K562 (cell line): ENCODE data around the gene HRG. TPM values are rescaled to one million over a fixed set of nuclear protein-coding genes. Genes with fewer than 3 reads are reported as not detected.

ENCODE experiments used
- ATAC-seq: fragments of 200-7000 bp; cut with Tn5 transposase; 3 replicates; pipeline ENCODE4 v1.9.1; 2020; ENCODE audit warnings: moderate library complexity
- BruUV-seq: library from RNA; stranded (reverse); fragments of 400-500 nt; replicated peaks from 2 replicates; lab custom pipeline; 2021; lab: Mats Ljungman, UMichigan
- CTCF ChIA-PET: fragments of 300-600 bp; formaldehyde crosslinking; extraction: SDS; loops from one replicate; lab custom pipeline; 2021; ENCODE audit warnings: low intra/inter-chr PET ratio; lab: Yijun Ruan, JAX
- POLR2A ChIA-PET: fragments of 300-600, 350-650 bp; sonication (Branson Sonifier 250); formaldehyde crosslinking; extraction: SDS; loops from one replicate; lab custom pipeline; 2021; ENCODE audit warnings: antibody characterized with exemption, inconsistent platforms; lab: Yijun Ruan, JAX
- DNase-seq, 4 experiments: peaks; one replicate each; pipeline versions ENCODE4 v3.0.0 to v3.0.0-alpha.2; 2011 to 2018; ENCODE audit warnings: low spot score in 3 of 4, mixed read lengths in 3 of 4; ENCODE audit errors: extremely low read depth in 1 of 4
- FAIRE-seq: peaks from 2 replicates; lab custom pipeline; 2011; peaks lifted over from hg19 to GRCh38; lab: Jason Lieb, UNC
- H2AFZ ChIP-seq: 2 replicates; pipeline ENCODE4 v1.6.0; 2011; ENCODE audit warnings: low read depth, low read length, control low read depth, inconsistent platforms
- H3K27ac ChIP-seq: fragments of 200-600 bp; 3 replicates; pipeline ENCODE4 v1.8.0; 2011; ENCODE audit warnings: low read depth, mild to moderate bottlenecking, control low read depth, inconsistent platforms, low read length, moderate library complexity, mixed read lengths; ENCODE audit errors: extremely low read depth
- H3K27me3 ChIP-seq, 2 experiments: fragments of 300-600 bp in 1 of 2; 2 replicates in 1 of 2; 3 replicates in 1 of 2; pipeline versions ENCODE4 v1.6.0 to v1.8.0; 2011; ENCODE audit warnings: inconsistent platforms in 2 of 2, low read length in 2 of 2, mild to moderate bottlenecking in 1 of 2, mixed read lengths in 1 of 2, moderate library complexity in 1 of 2; ENCODE audit not compliant: control insufficient read depth in 2 of 2, insufficient read depth in 2 of 2
- H3K36me3 ChIP-seq: fragments of 300-600 bp; 3 replicates; pipeline ENCODE4 v1.8.0; 2011; ENCODE audit warnings: mild to moderate bottlenecking, low read length, inconsistent platforms; ENCODE audit not compliant: control insufficient read depth, insufficient read depth
- H3K4me1 ChIP-seq, 2 experiments: fragments of 200-600 bp in 1 of 2; replicated peaks in 1 of 2; 2 replicates in 1 of 2; 3 replicates in 1 of 2; pipeline versions ENCODE4 v1.5.1 to v1.8.0; 2011; ENCODE audit warnings: inconsistent platforms in 2 of 2, low read length in 2 of 2, mild to moderate bottlenecking in 1 of 2, mixed read lengths in 1 of 2, moderate library complexity in 1 of 2; ENCODE audit not compliant: control insufficient read depth in 2 of 2, insufficient read depth in 2 of 2
- H3K4me2 ChIP-seq: 2 replicates; pipeline ENCODE4 v1.6.1; 2011; ENCODE audit warnings: low read length, control low read depth, inconsistent platforms, mixed read lengths; ENCODE audit not compliant: insufficient read depth
- H3K4me3 ChIP-seq: fragments of 200-600 bp; sonication (generic), shearing (Covaris generic); 2 replicates; pipeline ENCODE4 v1.5.1; 2016; ENCODE audit warnings: control low read depth, inconsistent platforms
- H3K79me2 ChIP-seq: fragments of 200-600 bp; 3 replicates; pipeline ENCODE4 v1.8.0; 2011; ENCODE audit warnings: low read length, inconsistent platforms; ENCODE audit not compliant: control insufficient read depth, insufficient read depth
- H3K9ac ChIP-seq, 2 experiments: 2 replicates each; pipeline versions ENCODE4 v1.6.0 to v1.6.1; 2011; ENCODE audit warnings: low read depth in 2 of 2, low read length in 2 of 2, control low read depth in 1 of 2, inconsistent platforms in 1 of 2, mild to moderate bottlenecking in 1 of 2, mixed read lengths in 1 of 2; ENCODE audit not compliant: insufficient read depth in 1 of 2
- H3K9me1 ChIP-seq: one replicate; pipeline ENCODE4 v1.6.0; 2011; ENCODE audit warnings: inconsistent platforms, mild to moderate bottlenecking, low read length, moderate library complexity; ENCODE audit not compliant: control insufficient read depth, insufficient read depth
- H3K9me3 ChIP-seq: replicated peaks from 2 replicates; pipeline ENCODE4 v1.5.1; 2011; ENCODE audit warnings: low read depth, low read length, inconsistent platforms; ENCODE audit not compliant: control insufficient read depth, insufficient read depth
- H4K20me1 ChIP-seq: replicated peaks from 2 replicates; pipeline ENCODE4 v1.6.1; 2011; ENCODE audit warnings: low read length, inconsistent platforms, mixed read lengths; ENCODE audit not compliant: control insufficient read depth, insufficient read depth
- CCAR2 ChIP-seq: fragments of 200-400 bp; formaldehyde crosslinking; IDR thresholded peaks from 2 replicates; pipeline ENCODE4 v1.6.1; 2017; ENCODE audit warnings: mild to moderate bottlenecking, low read depth, low read length
- FOXA3 ChIP-seq, 2 experiments: fragments of 450-650 bp in 1 of 2; sonication (generic) in 1 of 2; formaldehyde crosslinking; IDR thresholded peaks in 1 of 2; conservative IDR thresholded peaks in 1 of 2; 2 replicates each; pipeline versions ENCODE4 v1.4.0 to v1.8.0; 2020 to 2022; ENCODE audit warnings: mild to moderate bottlenecking in 2 of 2, missing genetic modification reagents in 1 of 2
- FOXK2 ChIP-seq, 2 experiments: fragments of 450-650 bp; IDR thresholded peaks in 1 of 2; conservative IDR thresholded peaks in 1 of 2; 2 replicates each; pipeline ENCODE4 v1.6.1; 2016; ENCODE audit warnings: low read depth in 2 of 2, mild to moderate bottlenecking in 1 of 2
- GABPB1 ChIP-seq: sonication (generic); formaldehyde crosslinking; IDR thresholded peaks from 2 replicates; pipeline ENCODE4 v1.8.0; 2022; ENCODE audit warnings: mild to moderate bottlenecking, missing genetic modification reagents
- MAFF ChIP-seq: IDR thresholded peaks from 2 replicates; pipeline ENCODE4 v1.6.1; 2012; ENCODE audit warnings: low read length, improper control_type of control experiment
- REST ChIP-seq, 2 experiments: fragments of 450-650 bp; formaldehyde crosslinking in 1 of 2; IDR thresholded peaks; 2 replicates each; pipeline versions ENCODE4 v1.4.0 to v1.6.1; 2014 to 2020; ENCODE audit warnings: mild to moderate bottlenecking in 2 of 2, borderline replicate concordance in 1 of 2, low read depth in 1 of 2
- ZNF41 ChIP-seq: fragments of 250-450 bp; sonication (Bioruptor Pico); conservative IDR thresholded peaks from 2 replicates; pipeline ENCODE4 v1.4.0; 2020; ENCODE audit warnings: mild to moderate bottlenecking
- WGBS: fragments of 100-300 bp; shearing (Covaris generic); methylation state at CpG from one replicate; pipeline ENCODE4 v1.1.6; 2016; ENCODE audit warnings: low coverage, mixed read lengths; ENCODE audit not compliant: insufficient coverage; ENCODE audit errors: missing lambda C conversion rate; 5-methylcytosine and 5-hydroxymethylcytosine counted together
- in situ Hi-C: fragments of 300-500 bp; cut with MboI; formaldehyde crosslinking; loops from 4 replicates; pipeline ENCODE4 v1.15.0; 2018; ENCODE audit warnings: inconsistent platforms, mixed read lengths
- intact Hi-C: fragments of 100-400 bp; cut with micrococcal nuclease; formaldehyde crosslinking; loops from 2 replicates; pipeline ENCODE4 v1.14.2; 2022
- polyA plus RNA-seq, 8 experiments: library from polyadenylated mRNA; depleted of rRNA in 4 of 8; stranded (reverse) in 5 of 8; unstranded in 3 of 8; fragments of >200 nt; fragmentation: Nextera tagmentation in 2 of 8; fragmentation: Illumina TruSeq in 1 of 8; extraction: Ambion mirVana in 2 of 8; extraction: Trizol in 1 of 8; gene quantifications; 2 replicates each; pipeline versions ENCODE4 v1.2.1 to v1.2.3, GENCODE V29; 2011 to 2014; ENCODE audit warnings: inconsistent platforms in 1 of 8, missing spikeins in 1 of 8
- total RNA-seq, 7 experiments: library from RNA; depleted of rRNA in 6 of 7; stranded (reverse); fragments of >200 nt in 6 of 7; fragmentation: Illumina TruSeq in 2 of 7; extraction: Trizol in 2 of 7; gene quantifications; 2 replicates each; pipeline versions ENCODE4 v1.2.1 to v1.2.3, GENCODE V29; 2011 to 2021; ENCODE audit warnings: low replicate concordance in 1 of 7
- TF ChIP-seq, protein P1 (sequence below): fragments of 450-650 bp; IDR thresholded peaks from 2 replicates; pipeline ENCODE4 v1.6.1; 2016

The HRG gene
- total and polyA plus RNA-seq, 9 of the 15 experiments (the other 6 are each of a cell fraction or from before 2014, with no cell fraction given) = not detected

DNA sequence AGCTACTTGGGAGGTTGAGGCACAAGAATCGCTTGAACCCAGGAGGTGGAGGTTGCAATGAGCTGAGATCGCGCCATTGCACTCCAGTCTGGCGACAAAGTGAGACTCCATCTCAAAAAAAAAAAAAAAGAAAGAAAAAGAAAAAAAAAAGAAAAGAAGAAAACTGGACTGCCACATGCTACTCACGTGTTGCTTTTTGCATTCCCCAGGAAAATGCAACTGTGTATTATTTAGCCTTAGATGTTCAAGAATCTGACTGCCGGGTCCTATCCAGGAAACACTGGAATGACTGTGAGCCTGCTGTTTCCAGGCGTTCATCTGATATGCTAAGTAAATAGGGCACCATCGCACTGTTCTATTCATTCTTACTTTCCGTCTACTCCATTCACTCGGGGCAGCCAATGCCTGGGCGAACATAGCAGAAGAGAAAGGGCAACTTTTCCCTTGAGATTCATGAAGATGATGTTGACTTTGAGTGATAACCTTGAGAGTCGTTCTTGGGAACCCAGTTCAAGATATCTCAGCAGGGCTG, 21.4 kb downstream of the HRG start:
- DNase-seq (no peak), FAIRE-seq (no peak)
- ChIA-PET POLR2A (interaction anchor here (1.6 kb wide), 1 partner anchor 97 kb away, joined by 4 read pairs; no protein-coding TSS in a partner anchor), CTCF (interaction anchor here (0.6 kb wide), 2 partner anchors 594 to 1052 kb away, joined by 3 read pairs; no protein-coding TSS in a partner anchor)
- H3K4me2 ChIP-seq = no peak overlapping the region
- intact Hi-C loops = no loop called here
- no peaks in the 10 kb centered on the region; a peak in 1 of 5 replicates for H3K4me1 ChIP-seq
- H3K9me1 ChIP-seq = no peaks in the 10 kb centered on the region
- H3K27ac ChIP-seq = no peak overlapping the region
- H3K27me3 ChIP-seq = peaks cover 9 to 20% of the 10 kb centered on the region in 2 experiments
- TF ChIP-seq, protein P1, sequence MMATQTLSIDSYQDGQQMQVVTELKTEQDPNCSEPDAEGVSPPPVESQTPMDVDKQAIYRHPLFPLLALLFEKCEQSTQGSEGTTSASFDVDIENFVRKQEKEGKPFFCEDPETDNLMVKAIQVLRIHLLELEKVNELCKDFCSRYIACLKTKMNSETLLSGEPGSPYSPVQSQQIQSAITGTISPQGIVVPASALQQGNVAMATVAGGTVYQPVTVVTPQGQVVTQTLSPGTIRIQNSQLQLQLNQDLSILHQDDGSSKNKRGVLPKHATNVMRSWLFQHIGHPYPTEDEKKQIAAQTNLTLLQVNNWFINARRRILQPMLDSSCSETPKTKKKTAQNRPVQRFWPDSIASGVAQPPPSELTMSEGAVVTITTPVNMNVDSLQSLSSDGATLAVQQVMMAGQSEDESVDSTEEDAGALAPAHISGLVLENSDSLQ = no peak
- TF ChIP-seq FOXA3 (CRISPR knock-in tag; conservative IDR thresholded peaks at IDR 0.05 in 1 of 2, IDR thresholded peaks at IDR 0.05 in 1 of 2) (peak in 1 of 2 experiments; percentile 64; a peak in 2 of 4 replicates), GABPB1 (no peak), FOXK2 (conservative IDR thresholded peaks at IDR 0.05 in 1 of 2, IDR thresholded peaks at IDR 0.05 in 1 of 2; ENCODE audit: low read depth in 2 of 2) (no peak), CCAR2 (no peak), REST (IDR thresholded peaks at IDR 0.05; ENCODE audit: borderline replicate concordance) (no peak), REST (CRISPR knock-in tag; IDR thresholded peaks at IDR 0.05; ENCODE audit: low read depth) (no peak), MAFF (no peak), ZNF41 (CRISPR knock-in tag) (no peak)
- TF ChIP-seq, all 486 proteins: peak for 1
- Histone ChIP-seq H4K20me1 (no peaks in the 10 kb centered on the region), H2AFZ (no peak overlapping the region), H3K9me3 (peaks cover 3% of the 10 kb centered on the region; the same call in 1 of the 2 replicates), H3K9ac (no peak overlapping the region), H3K79me2 (no peaks in the 10 kb centered on the region), H3K36me3 (no peaks in the 10 kb centered on the region), H3K4me3 (no peak overlapping the region)
- WGBS = 17% methylated on average over 12 of the region's 12 CpGs
- BruUV-seq = no TSS peak
- in situ Hi-C loops = no loop called here
- no peak for ATAC-seq
